K562 (cell line): ENCODE data around the gene DDX39A. TPM values are rescaled to one million over a fixed set of nuclear protein-coding genes. Genes with fewer than 3 reads are reported as not detected.
A peak's percentile ranks its signal among the peaks of the same experiment; 100 is the strongest.

ENCODE experiments used
- BACH1 ChIP-seq: fragments of 200-800 bp; sonication (Bioruptor generic); IDR thresholded peaks from 2 replicates; pipeline ENCODE4 v1.6.1; 2016; ENCODE audit warnings: missing genetic modification characterization, missing compliant biosample characterization
- CBFB ChIP-seq: sonication (generic); formaldehyde crosslinking; IDR thresholded peaks from 2 replicates; pipeline ENCODE4 v1.4.0; 2020; ENCODE audit warnings: mild to moderate bottlenecking, missing genetic modification reagents
- CHD4 ChIP-seq: fragments of 200-600 bp; sonication (generic); IDR thresholded peaks from 3 replicates; pipeline ENCODE4 v1.6.1; 2012; ENCODE audit warnings: low read depth, mild to moderate bottlenecking, mixed read lengths, low read length, inconsistent platforms; ENCODE audit not compliant: insufficient read depth, insufficient replicate concordance, poor library complexity, severe bottlenecking
- DPF2 ChIP-seq: fragments of 450-650 bp; IDR thresholded peaks from 2 replicates; pipeline ENCODE4 v1.6.1; 2016
- EWSR1 ChIP-seq: fragments of 450-650 bp; IDR thresholded peaks from 2 replicates; pipeline ENCODE4 v1.6.1; 2018; ENCODE audit warnings: borderline replicate concordance, mild to moderate bottlenecking, low read depth, moderate library complexity; ENCODE audit not compliant: partially characterized antibody
- FOXA3 ChIP-seq, 2 experiments: fragments of 450-650 bp in 1 of 2; sonication (generic) in 1 of 2; formaldehyde crosslinking; IDR thresholded peaks in 1 of 2; conservative IDR thresholded peaks in 1 of 2; 2 replicates each; pipeline versions ENCODE4 v1.4.0 to v1.8.0; 2020 to 2022; ENCODE audit warnings: mild to moderate bottlenecking in 2 of 2, missing genetic modification reagents in 1 of 2
- GABPA ChIP-seq: fragments of 200-800 bp; sonication (Bioruptor generic); conservative IDR thresholded peaks from 2 replicates; pipeline ENCODE4 v1.6.1; 2016; ENCODE audit warnings: low read depth, missing genetic modification characterization, missing compliant biosample characterization
- GATAD2B ChIP-seq: fragments of 450-650 bp; IDR thresholded peaks from 2 replicates; pipeline ENCODE4 v1.6.1; 2017; ENCODE audit warnings: mild to moderate bottlenecking, borderline replicate concordance
- HDAC2 ChIP-seq: fragments of 450-650 bp; IDR thresholded peaks from 2 replicates; pipeline ENCODE4 v1.6.1; 2016; ENCODE audit warnings: mild to moderate bottlenecking
- IRF2 ChIP-seq: sonication (generic); formaldehyde crosslinking; IDR thresholded peaks from 2 replicates; pipeline ENCODE4 v1.8.1; 2022; ENCODE audit warnings: mild to moderate bottlenecking, missing genetic modification reagents
- MTA2 ChIP-seq: fragments of 450-650 bp; IDR thresholded peaks from 2 replicates; pipeline ENCODE4 v1.6.1; 2016; ENCODE audit warnings: low read depth
- MTF1 ChIP-seq: fragments of 250-450 bp; sonication (Bioruptor Pico); IDR thresholded peaks from 2 replicates; pipeline ENCODE4 v1.9.0; 2021; ENCODE audit warnings: moderate library complexity, mild to moderate bottlenecking, inconsistent platforms, borderline replicate concordance
- NEUROD1 ChIP-seq: fragments of 150-350 bp; IDR thresholded peaks from 2 replicates; pipeline ENCODE4 v1.6.1; 2014; ENCODE audit warnings: borderline replicate concordance, low read length, low read depth; ENCODE audit not compliant: partially characterized antibody
- PCBP2 ChIP-seq: fragments of 200-400 bp; formaldehyde crosslinking; IDR thresholded peaks from 2 replicates; pipeline ENCODE4 v1.6.1; 2018; ENCODE audit warnings: low read length, low read depth, mild to moderate bottlenecking, moderate library complexity; ENCODE audit not compliant: poor library complexity, severe bottlenecking
- RBM34 ChIP-seq: fragments of 200-400 bp; formaldehyde crosslinking; IDR thresholded peaks from 2 replicates; pipeline ENCODE4 v1.6.1; 2018; ENCODE audit warnings: low read length, borderline replicate concordance; ENCODE audit not compliant: insufficient read depth
- SRSF1 ChIP-seq: fragments of 200-400 bp; formaldehyde crosslinking; IDR thresholded peaks from 2 replicates; pipeline ENCODE4 v1.6.1; 2017; ENCODE audit warnings: mild to moderate bottlenecking, low read depth, low read length, moderate library complexity
- TCF7L2 ChIP-seq: fragments of 150-350 bp; IDR thresholded peaks from 2 replicates; pipeline ENCODE4 v1.6.1; 2016; ENCODE audit warnings: low read depth, mild to moderate bottlenecking, low read length, moderate library complexity
- ZKSCAN8 ChIP-seq: fragments of 200-800 bp; sonication (Bioruptor generic); IDR thresholded peaks from 2 replicates; pipeline ENCODE4 v1.6.1; 2016; ENCODE audit warnings: missing genetic modification characterization, missing compliant biosample characterization
- ZNF766 ChIP-seq: fragments of 200-800 bp; sonication (Bioruptor generic); conservative IDR thresholded peaks from 2 replicates; pipeline ENCODE4 v1.6.1; 2016; ENCODE audit warnings: missing genetic modification characterization, missing compliant biosample characterization
- polyA plus RNA-seq, 8 experiments: library from polyadenylated mRNA; depleted of rRNA in 4 of 8; stranded (reverse) in 5 of 8; unstranded in 3 of 8; fragments of >200 nt; fragmentation: Nextera tagmentation in 2 of 8; fragmentation: Illumina TruSeq in 1 of 8; extraction: Ambion mirVana in 2 of 8; extraction: Trizol in 1 of 8; gene quantifications; 2 replicates each; pipeline versions ENCODE4 v1.2.1 to v1.2.3, GENCODE V29; 2011 to 2014; ENCODE audit warnings: inconsistent platforms in 1 of 8, missing spikeins in 1 of 8
- total RNA-seq, 7 experiments: library from RNA; depleted of rRNA in 6 of 7; stranded (reverse); fragments of >200 nt in 6 of 7; fragmentation: Illumina TruSeq in 2 of 7; extraction: Trizol in 2 of 7; gene quantifications; 2 replicates each; pipeline versions ENCODE4 v1.2.1 to v1.2.3, GENCODE V29; 2011 to 2021; ENCODE audit warnings: low replicate concordance in 1 of 7
- TF ChIP-seq, protein P1 (sequence below), 2 experiments: IDR thresholded peaks; 2 replicates each; pipeline ENCODE4 v1.6.1; 2011; ENCODE audit warnings: borderline replicate concordance in 1 of 2, control low read depth in 1 of 2, low read depth in 1 of 2, low read length in 1 of 2, mild to moderate bottlenecking in 1 of 2, mixed read lengths in 1 of 2, moderate library complexity in 1 of 2; ENCODE audit not compliant: insufficient read depth in 1 of 2, insufficient read length in 1 of 2, poor library complexity in 1 of 2, severe bottlenecking in 1 of 2; ENCODE audit errors: extremely low read depth in 1 of 2
- TF ChIP-seq, protein P2 (sequence below): fragments of 250-450 bp; sonication (Bioruptor Pico); IDR thresholded peaks from 2 replicates; pipeline ENCODE4 v1.4.0; 2020; ENCODE audit warnings: borderline replicate concordance

DDX39A gene
- total and polyA plus RNA-seq, 9 of the 15 experiments (the other 6 are each of a cell fraction or from before 2014, with no cell fraction given) = 90.3 to 250 (median 188) TPM

DNA sequence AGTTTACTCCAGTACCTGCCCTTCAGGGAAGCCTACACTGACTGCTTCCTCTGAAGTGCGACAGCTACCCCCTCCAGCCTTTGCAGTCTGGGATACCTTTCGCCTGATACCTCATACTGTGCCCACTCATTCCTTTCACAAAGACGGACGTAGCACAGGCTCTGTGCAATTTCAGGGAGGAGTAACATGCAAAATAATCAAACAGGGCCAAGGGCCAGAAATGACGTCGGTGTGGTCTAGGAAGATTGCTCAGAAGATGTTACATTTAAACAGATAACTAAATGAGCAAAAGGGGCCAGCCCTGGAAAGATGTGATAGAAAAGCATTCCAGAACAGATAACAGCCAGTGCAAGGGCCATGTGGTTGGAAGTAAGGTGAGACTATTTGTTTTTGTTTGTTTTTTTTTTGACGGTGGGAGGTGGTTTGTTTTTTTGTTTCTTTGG lies 6.6 kb upstream of the DDX39A start (continued):
- TF ChIP-seq, protein P1, sequence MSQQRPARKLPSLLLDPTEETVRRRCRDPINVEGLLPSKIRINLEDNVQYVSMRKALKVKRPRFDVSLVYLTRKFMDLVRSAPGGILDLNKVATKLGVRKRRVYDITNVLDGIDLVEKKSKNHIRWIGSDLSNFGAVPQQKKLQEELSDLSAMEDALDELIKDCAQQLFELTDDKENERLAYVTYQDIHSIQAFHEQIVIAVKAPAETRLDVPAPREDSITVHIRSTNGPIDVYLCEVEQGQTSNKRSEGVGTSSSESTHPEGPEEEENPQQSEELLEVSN (IDR thresholded peaks at IDR 0.05; ENCODE audit: borderline replicate concordance in 1 of 2, extremely low read depth in 1 of 2, insufficient read depth in 1 of 2, insufficient read length in 1 of 2, low read depth in 1 of 2, low read length in 1 of 2, poor library complexity in 1 of 2, severe bottlenecking in 1 of 2) = no peak
- TF ChIP-seq SRSF1 = no peak
- no peak for TF ChIP-seq EWSR1
- TF ChIP-seq NEUROD1 = no peak
- TF ChIP-seq, protein P2, sequence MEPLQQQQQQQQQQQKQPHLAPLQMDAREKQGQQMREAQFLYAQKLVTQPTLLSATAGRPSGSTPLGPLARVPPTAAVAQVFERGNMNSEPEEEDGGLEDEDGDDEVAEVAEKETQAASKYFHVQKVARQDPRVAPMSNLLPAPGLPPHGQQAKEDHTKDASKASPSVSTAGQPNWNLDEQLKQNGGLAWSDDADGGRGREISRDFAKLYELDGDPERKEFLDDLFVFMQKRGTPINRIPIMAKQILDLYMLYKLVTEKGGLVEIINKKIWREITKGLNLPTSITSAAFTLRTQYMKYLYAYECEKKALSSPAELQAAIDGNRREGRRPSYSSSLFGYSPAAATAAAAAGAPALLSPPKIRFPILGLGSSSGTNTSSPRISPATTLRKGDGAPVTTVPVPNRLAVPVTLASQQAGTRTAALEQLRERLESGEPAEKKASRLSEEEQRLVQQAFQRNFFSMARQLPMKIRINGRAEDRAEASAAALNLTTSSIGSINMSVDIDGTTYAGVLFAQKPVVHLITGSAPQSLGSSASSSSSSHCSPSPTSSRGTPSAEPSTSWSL (CRISPR knock-in tag) = no peak
- no peak for TF ChIP-seq CHD4
- no peak for TF ChIP-seq ZNF766
- peak; percentile 84 for TF ChIP-seq DPF2
- TF ChIP-seq GATAD2B = no peak
- no peak for TF ChIP-seq BACH1 (tag)
- TF ChIP-seq GABPA = no peak
- TF ChIP-seq IRF2 (CRISPR knock-in tag) = no peak
- no peak for TF ChIP-seq MTF1 (CRISPR knock-in tag)
- peak; percentile 73; the same call in 1 of the 2 replicates for TF ChIP-seq HDAC2
- no peak for TF ChIP-seq ZKSCAN8 (CRISPR knock-in tag)
- peak; percentile 48 for TF ChIP-seq MTA2
- no peak for TF ChIP-seq TCF7L2
- TF ChIP-seq CBFB = no peak
- TF ChIP-seq RBM34 = no peak
- no peak for TF ChIP-seq FOXA3 (CRISPR knock-in tag; conservative IDR thresholded peaks at IDR 0.05 in 1 of 2, IDR thresholded peaks at IDR 0.05 in 1 of 2)
- no peak for TF ChIP-seq PCBP2
